Fibroblast of mammary gland (primary cell): ENCODE data around the gene KPNA2.

Experiments
- DNase-seq: peaks from one replicate; pipeline ENCODE4 v3.0.0-alpha.2; 2010; ENCODE audit warnings: low read depth
- H3K4me3 ChIP-seq: 2 replicates; pipeline ENCODE4 v1.5.1; 2011; ENCODE audit warnings: low read depth, mild to moderate bottlenecking, low read length, moderate library complexity; ENCODE audit not compliant: control insufficient read depth
- CTCF ChIP-seq: conservative IDR thresholded peaks from 2 replicates; pipeline ENCODE4 v1.5.1; 2011; ENCODE audit warnings: low read depth, low read length, inconsistent platforms; ENCODE audit not compliant: control insufficient read depth, insufficient read depth

The KPNA2 gene

GRCh38 chr17:68035523-68036303, at the start of gene KPNA2:
Gene KPNA2, plus strand, starts transcription at chr17:68035735. Its CDS starts 1,398 bp downstream, at chr17:68037133.
- no peak for TF ChIP-seq CTCF
- H3K4me3 ChIP-seq: peak within 1 kb of the TSS; percentile 88
- peak; percentile 97 for DNase-seq

- no peak overlapping the region for H3K4me3 ChIP-seq
- no peak for TF ChIP-seq CTCF
- no peak for DNase-seq
Measured at GRCh38 chr17:67990909-67991308, 44.6 kb upstream of the KPNA2 start.

- DNase-seq: peak; percentile 55
- TF ChIP-seq CTCF: no peak
- H3K4me3 ChIP-seq: peak overlapping the region; percentile 64
Measured at GRCh38 chr17:67992548-67993152, 42.9 kb upstream of the KPNA2 start.

- TF ChIP-seq CTCF: no peak
- peak; percentile 77 for DNase-seq
- H3K4me3 ChIP-seq: peak overlapping the region; percentile 69
Measured at GRCh38 chr17:67993153-67993997, 42.2 kb upstream of the KPNA2 start.

GRCh38 chr17:67993998-67994361, 41.6 kb upstream of the KPNA2 start:
- peak; percentile 4 for DNase-seq
- TF ChIP-seq CTCF: no peak
- H3K4me3 ChIP-seq: peak overlapping the region; percentile 69

- DNase-seq: peak; percentile 96
- peak overlapping the region; percentile 48 for H3K4me3 ChIP-seq
- no peak for TF ChIP-seq CTCF
Measured at GRCh38 chr17:67994817-67995569, 40.5 kb upstream of the KPNA2 start.
